NCI-H1105 (cell line): ENCODE data around the gene SMG9.
"Not testable (repeated sequence)": the region's sequence is repeated elsewhere in the genome, so short reads cannot be mapped to it uniquely, and the experiment has no call there.

ENCODE experiments used
- DNase-seq: peaks from one replicate; lab custom pipeline; 2025; lab: John Stamatoyannopoulos, UW

Gene SMG9

DNA sequence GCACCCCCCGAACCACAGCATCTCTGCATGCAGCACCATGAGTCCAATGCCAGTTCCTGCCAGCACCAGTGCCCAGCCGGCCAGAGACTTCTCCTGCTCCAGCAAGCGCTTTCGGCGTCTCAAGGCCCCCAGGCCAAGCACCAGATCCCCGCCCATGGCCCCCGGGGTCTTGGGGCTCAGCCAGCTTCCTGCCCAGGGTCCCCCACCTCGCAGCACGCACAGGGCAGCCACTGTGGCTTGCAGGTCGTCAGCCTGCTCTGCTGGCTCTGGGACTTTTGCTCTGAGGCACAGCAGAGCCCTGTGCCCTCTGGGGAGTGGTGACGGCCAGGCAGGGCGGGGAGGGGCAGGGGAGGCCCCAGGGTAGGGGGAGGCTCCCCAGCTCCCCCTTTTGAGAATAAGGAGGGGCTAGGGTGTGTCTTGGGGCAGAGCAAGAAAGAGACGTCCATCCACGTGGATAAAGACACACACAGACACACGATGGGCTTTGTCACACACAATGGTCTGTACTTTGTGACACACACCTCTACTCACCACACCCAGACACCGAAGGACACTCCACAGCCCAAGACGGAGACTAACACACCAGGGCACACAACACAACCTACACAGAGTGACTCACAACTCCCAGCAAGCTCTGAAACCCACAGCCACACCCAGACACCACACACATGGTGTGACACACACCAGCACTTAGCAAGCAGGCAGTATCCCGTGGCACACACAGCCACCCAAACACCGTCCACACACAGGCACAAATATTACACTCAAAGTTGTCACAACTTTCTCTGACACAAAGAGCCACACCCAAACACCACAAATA, 26.2 kb upstream of the SMG9 start, which contains the start of gene KCNN4:
Gene KCNN4 (minus strand): TSS at position 268 of the 820 bp plus-strand sequence. CDS start 112 bp downstream, at position 156.
- DNase-seq = no peak

DNA sequence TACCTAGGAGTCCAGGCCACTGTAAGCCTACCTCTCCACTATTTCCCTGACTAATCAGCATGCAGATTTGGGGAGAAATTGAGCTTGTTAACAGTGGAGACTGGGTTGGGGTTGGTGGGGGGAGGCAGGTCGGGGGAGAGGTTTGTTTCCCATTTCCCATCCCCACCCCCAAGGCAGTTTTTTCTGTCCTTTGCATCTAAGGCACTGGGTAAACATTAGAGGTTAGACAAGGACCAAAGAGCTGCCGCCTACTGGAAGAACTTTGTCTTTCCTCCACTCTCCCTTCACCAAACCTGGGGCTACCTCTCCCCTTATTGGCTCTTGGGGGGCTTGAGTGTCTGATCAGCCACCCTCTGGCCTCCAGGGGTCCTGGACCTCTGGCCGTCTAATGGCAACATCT, 25.1 kb upstream of the SMG9 start:
- no peak for DNase-seq

DNA sequence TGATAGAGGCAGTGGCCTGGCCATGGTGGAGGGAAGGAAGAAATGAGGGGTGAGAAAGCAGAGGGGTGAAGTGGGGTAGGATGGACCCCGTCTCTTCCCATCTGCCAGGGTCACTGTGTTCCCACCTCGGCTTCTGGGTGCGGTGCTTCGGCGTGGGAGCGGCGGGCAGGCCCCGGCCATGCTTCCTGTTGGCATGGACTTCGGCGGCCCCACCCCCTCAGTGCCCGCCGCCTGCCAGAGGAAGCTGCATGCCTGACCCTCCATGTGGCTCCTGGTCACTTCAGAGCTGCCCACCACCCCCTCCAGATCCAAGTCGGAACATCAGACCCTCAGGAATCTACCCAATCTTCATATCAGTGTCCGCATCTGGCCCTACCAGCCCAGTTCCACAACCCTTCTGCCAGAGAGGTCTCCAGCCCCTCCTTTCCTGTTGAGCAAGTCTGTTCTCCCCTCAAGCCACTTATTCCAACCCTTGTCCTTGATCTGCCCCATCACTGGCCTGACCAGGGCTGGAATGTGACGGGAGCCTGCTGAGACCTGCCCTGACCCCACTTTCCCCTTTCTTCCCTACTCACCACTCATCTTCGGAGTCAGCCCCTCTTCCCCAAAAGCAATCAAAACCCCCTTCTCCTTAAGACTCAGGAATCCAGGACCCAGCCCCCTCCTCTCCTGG, 24.5 kb upstream of the SMG9 start:
- no peak for DNase-seq

- peak; percentile 82 for DNase-seq
These were observed 23.9 kb upstream of the SMG9 start for GRCh38 chr19:43778651-43779050.

DNA sequence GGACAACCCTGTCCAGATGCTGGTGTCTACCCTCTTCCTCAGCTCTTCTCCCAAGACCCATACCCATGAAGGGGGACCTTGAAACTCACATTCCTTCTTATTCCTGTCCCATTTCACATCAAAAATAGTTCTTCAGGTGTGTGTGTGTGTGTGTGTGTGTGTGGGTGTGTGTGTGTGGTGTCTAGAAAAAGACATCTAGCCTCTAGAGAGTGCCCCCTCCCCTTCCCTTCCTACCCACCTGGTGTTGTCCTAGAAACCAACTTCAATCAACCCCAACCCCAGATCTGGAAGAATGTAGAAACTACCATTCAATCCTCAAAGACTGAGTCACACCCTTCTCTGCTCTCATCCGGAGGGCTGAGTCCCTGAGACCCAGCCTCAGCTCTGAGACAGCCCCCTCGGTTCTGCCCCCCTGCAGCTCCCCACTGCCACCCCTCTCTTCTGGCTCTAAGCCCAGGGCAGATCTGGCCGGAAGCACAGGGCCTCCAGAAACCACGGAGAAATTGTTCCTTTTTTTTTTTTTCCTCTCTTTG, 22.5 kb upstream of the SMG9 start:
- DNase-seq = peak; percentile 85

- DNase-seq = no peak
These were observed 21.5 kb upstream of the SMG9 start for GRCh38 chr19:43776286-43776685.

DNA sequence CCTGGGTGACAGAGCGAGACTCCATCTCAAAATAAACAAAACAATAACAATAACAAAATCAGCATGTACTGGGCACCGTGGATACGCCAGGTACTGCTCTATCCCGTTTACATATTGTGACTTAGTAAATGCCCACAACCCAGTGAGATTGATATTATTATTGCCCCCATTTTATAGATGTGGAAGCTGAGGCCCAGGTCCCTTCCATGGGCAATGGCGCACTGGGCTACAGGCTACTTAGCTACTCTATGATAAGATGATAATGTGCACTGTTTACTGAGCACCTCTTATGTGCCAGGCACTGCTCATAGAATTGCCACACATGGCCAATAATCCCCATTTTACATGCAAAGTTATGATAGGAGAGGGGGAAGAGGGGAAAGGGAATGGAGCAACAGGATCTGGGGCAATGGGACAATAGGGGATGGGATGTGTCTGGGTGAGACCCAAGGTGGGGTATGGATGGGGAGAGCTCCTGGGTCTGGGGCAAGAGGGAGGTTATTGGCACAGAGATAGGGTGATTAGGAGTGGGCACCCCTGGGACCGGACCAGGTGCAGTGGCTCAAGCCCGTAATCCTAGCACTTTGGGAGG, 20.6 kb upstream of the SMG9 start:
- DNase-seq = no peak

- not testable (repeated sequence) for DNase-seq
These were observed 20.1 kb upstream of the SMG9 start for GRCh38 chr19:43774940-43775258.

- DNase-seq = no peak
These were observed 19.6 kb upstream of the SMG9 start for GRCh38 chr19:43774103-43774939.

DNA sequence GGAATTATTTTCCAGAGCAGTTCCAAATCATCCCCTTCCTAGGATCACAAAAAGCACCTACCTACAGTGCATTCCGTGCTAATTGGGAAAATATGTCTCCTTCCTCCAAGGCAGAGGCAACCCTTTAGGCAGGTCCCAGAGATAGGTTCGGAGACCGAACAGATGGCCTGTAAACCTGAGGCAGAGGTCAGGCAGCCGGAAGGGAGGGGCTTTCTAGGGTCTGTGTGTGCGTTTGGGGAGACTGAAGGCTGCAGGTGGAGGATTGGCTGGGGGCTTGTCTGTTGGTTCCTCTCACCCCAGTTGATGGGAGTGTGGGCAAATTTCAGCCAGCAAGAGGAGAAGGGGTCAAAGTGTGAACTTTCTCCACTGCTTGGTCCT, 19.0 kb upstream of the SMG9 start:
- DNase-seq = no peak

DNA sequence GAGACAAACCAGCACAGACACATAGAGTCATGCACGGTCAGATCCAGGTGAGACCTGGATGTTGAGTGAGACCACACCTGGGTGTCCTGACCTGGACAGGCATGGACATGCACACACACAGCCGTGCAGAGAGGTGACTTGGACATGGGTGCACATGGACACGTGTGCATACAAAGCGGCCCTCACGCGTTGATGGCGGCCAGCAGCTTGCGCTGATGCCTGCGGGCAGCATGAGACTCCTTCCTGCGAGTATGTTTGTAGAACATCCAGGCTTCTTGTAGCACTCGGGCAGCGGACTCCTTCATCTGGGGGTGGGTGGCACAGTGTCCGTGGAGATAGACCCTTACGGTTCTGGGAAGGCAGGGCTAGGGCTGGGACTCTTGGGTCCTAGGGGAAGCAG, 14.5 kb upstream of the SMG9 start:
- DNase-seq = no peak

- no peak for DNase-seq
These were observed 13.7 kb upstream of the SMG9 start for GRCh38 chr19:43768273-43769050.

DNA sequence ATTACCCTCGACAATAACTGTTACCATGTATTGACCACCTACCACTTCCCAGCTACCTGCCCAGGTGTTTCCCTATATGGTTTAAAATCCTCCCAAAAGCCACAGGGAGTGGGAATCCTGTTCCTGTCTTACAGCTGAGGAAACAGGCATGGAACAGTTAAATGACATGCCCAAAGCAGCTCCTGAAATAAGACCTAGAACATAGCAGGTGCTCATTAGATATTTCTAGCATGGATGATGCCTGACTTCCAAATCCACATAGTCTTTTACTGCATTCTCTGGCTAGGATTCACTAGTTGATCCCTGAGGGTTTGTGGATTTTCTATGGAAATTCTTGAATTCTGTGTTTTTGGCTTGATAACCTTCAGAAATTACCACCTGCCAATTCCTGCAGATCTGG, 13.1 kb upstream of the SMG9 start:
- DNase-seq = no peak

DNA sequence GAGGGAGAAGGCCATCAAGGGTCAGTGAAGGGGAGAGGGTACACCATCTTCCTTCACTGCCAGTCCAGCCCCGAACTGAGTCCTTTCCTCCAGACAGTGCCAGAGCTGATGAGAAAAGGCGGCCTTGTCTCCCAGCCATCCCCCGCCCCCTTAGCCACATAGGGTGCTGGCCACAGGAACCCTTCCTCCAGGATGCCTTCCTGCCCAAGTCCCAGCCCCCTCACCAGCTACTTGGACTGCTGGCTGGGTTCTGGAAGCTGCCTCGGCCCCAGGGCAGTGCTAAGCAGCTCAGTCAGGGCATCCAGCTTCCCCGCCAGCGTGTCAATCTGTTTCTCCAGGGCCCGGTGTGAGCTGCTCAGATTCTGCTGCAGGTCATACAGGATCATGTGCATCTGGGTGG, 12.6 kb upstream of the SMG9 start:
- no peak for DNase-seq

- no peak for DNase-seq
These were observed 11.9 kb upstream of the SMG9 start for GRCh38 chr19:43766755-43767043.

GRCh38 chr19:43765109-43765876, 10.5 kb upstream of the SMG9 start:
- no peak for DNase-seq

- not testable (repeated sequence) for DNase-seq
These were observed 9.9 kb upstream of the SMG9 start for GRCh38 chr19:43764684-43765083.

DNA sequence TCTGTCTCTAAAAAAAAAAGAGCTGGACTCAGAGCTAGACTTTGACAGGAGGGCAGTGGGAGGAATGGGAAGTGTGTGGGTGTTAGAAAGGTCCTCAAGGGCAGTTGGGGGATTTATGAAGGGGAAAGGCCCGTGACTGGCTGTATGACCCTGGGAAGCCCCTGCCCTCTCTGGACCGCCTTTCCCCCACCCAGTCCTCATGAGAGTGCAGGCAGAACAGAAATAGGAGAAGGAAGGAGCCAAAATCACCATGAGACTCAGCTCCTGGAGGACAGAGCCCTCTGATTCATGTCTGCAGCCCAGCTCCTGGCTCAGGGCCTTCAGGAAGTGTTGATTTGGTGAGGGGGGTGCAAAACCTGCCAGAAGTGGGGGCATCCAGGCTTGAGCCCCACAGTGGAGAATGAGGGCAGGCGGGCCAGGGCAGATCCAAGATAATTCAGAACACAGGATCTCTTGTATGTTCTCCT, 8.7 kb upstream of the SMG9 start:
- no peak for DNase-seq

GRCh38 chr19:43762814-43763213, 8.1 kb upstream of the SMG9 start:
- no peak for DNase-seq

DNA sequence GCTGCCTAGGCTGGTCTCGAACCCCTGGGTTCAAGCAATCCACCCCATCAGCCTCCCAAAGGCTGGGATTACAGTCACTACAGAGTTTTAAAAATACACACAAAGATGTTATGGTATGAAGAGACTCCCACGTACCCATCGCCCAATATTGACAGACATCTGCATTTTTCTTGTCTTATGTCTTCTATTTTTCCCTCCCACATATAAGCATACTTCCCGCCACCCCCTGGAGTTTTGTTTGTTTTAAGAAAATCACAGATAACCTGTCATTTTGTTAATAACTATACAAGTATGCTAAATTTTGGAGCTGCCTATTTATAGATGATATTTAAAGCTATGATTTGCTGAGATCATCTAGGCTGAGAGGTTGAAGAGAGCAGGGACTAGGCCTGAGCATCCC, 6.2 kb upstream of the SMG9 start:
- DNase-seq = no peak

DNA sequence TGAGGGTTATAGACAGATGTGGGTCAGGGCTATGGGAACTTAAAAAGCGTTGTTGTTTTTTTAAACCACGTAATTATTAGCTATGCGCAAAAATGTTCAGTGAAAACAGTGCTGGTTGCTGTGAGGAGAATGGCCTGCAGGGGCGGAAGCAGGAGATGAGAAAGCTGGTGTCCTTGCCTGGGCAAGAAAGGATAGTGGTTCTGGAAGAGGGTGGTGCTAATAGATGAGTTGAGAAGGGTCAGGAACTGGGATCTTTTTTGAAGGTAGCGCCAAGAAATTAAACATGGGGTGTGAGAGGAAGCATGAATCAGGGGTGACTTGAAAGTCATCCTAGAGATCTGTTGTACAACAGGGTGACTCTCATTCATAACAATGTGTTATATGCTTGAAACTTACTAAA, 4.8 kb upstream of the SMG9 start:
- no peak for DNase-seq
